Omental fat pad (tissue), 4 donors: ENCODE measurements around the gene PDLIM5. TPM values are rescaled to one million over a fixed set of nuclear protein-coding genes. Genes with fewer than 3 reads are reported as not detected.

Experiments used
- ATAC-seq: fragments of 150-250 bp; one replicate; pipeline ENCODE4 v1.9.1; 2016; ENCODE audit warnings: mild to moderate bottlenecking, moderate library complexity; ENCODE audit not compliant: low FRiP score
- DNase-seq: peaks from one replicate; pipeline ENCODE4 v3.0.0-alpha.2; 2019; ENCODE audit warnings: low spot score
- CTCF ChIP-seq, 3 donors: fragments of 450-650 bp; IDR thresholded peaks; one replicate each; pipeline ENCODE4 v1.5.1; 2016 to 2017; ENCODE audit warnings: antibody characterized with exemption in 3 of 3, mild to moderate bottlenecking in 3 of 3, moderate library complexity in 2 of 3
- total RNA-seq, 4 donors: library from RNA; depleted of rRNA; stranded (reverse); fragments of >200 nt; gene quantifications; one replicate each; pipeline ENCODE4 v1.1.0, GENCODE V29; 2016

The PDLIM5 gene
- total RNA-seq, 4 donors from 2014 or later: 119 to 168 (median 146) TPM

DNA sequence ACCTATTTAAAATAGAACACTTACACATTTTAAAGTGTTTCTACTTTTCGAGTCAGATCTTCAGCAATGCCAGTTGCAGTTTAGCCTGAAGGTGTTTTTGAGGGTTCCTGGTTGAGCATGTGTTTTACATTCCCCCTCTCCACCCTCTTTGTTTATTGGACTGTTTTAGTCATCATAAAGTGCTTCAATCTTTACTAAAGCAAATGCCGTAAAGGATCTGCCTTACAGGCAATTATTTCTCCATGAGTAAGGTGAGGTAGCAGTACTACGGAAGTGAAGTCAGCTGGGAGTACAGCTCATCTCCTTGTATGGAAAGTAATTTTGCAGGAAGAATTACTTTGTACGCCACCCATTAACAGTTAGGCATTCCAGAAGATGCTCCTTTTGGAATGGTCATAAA is 36.9 kb downstream of the PDLIM5 start:
- no peak for ATAC-seq
- no peak for DNase-seq
- TF ChIP-seq CTCF (IDR thresholded peaks at IDR 0.05): no peak

GRCh38 chr4:94489098-94489497 is 37.4 kb downstream of the PDLIM5 start:
- DNase-seq: no peak
- no peak for TF ChIP-seq CTCF (IDR thresholded peaks at IDR 0.05)
- ATAC-seq: no peak

DNA sequence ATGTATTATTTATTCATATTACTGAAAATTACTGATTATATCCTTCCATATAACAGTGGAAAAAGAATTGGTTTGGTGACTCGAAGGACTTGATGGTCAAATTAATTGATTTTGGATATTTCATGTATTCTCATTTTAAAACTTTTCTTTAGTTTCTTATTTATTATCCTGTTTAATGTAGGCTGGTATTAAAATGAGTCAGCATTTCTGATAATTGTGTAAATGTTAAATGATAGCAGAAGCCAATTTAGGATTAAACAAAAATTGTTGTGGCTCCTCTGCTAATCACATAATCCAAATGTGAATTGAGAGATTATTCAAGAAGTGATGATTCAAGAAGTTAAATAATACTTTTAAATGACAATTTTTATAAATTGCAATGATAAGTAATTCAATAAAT is 38.7 kb downstream of the PDLIM5 start:
- DNase-seq (no peak), ATAC-seq (no peak)
- no peak for TF ChIP-seq CTCF (IDR thresholded peaks at IDR 0.05)

- DNase-seq (no peak), ATAC-seq (no peak)
- TF ChIP-seq CTCF (IDR thresholded peaks at IDR 0.05): no peak
Observed at GRCh38 chr4:94491322-94491721, 39.6 kb downstream of the PDLIM5 start.

DNA sequence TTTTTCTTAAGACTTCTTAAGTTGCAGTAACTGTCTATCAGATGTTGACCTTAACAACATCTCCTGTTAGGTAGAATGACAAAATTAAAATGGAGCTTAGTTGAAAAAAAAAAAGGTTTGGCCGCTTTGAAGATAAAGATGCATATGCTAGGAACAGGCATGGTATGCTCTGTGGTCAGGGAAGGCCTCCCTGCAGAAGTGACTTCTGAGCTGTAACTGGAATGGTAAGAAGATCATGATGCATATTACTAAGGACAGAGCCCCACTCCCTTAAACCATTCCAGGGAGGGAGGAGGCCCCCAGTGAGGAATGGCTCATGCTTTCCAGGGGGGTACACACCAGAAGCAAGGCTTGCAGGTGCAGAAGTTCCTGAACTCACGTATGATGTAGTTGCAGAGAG is 43.7 kb downstream of the PDLIM5 start:
- DNase-seq: no peak
- no peak for TF ChIP-seq CTCF (IDR thresholded peaks at IDR 0.05)
- no peak for ATAC-seq

DNA sequence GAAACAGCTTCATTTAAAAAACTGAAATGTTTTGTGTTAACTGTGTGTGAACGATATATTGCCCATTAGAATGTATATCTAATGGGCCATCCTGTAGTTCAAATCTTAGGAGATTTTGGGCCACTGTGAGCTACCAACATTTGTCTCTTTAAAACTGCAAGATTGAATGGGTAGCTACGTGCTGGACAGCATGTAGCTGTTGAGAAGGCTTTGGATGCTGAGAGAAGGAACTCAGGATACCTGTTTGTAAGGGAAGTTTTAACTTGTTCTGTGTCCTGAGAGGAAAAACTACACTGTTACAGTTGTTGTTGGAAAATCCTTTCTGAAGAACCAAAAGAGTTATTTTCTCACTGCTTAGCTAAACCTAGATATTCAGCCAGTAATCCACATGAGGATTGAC is 45.9 kb downstream of the PDLIM5 start:
- TF ChIP-seq CTCF (IDR thresholded peaks at IDR 0.05): no peak
- DNase-seq (no peak), ATAC-seq (no peak)

GRCh38 chr4:94498502-94498901 is 46.8 kb downstream of the PDLIM5 start:
- ATAC-seq: no peak
- TF ChIP-seq CTCF (IDR thresholded peaks at IDR 0.05): no peak
- DNase-seq: no peak
